Inferior parietal cortex (tissue), 1 donor: Measurements from ENCODE around the gene RHBG.

ENCODE experiments used
- DNase-seq: peaks from one replicate; pipeline ENCODE4 v3.0.0-alpha.2; 2016; ENCODE audit errors: extremely low spot score

RHBG gene

GRCh38 chr1:156424806-156425432, 55.9 kb downstream of the RHBG start:
- DNase-seq, result no peak

GRCh38 chr1:156425943-156426342, 56.9 kb downstream of the RHBG start:
- no peak for DNase-seq

DNA sequence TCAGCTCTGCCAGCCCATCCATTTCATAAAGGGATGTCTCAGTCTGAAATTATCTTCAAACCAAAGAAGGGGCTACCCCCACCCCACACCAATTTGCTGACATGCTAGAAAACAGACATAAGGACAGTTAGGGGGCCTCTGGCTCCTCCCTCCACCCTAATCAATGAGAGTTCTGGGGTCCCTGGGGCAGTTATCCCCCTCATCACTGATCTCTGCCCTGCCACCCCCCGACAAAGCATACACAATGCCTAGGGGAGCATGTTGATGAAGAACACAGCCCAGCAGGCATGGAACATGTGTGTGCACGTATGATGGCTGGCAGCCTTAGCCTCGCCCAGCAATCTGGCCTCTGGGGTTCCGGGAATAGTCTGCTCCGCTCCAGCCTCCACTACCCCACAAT, 58.9 kb downstream of the RHBG start:
- DNase-seq, result no peak

DNA sequence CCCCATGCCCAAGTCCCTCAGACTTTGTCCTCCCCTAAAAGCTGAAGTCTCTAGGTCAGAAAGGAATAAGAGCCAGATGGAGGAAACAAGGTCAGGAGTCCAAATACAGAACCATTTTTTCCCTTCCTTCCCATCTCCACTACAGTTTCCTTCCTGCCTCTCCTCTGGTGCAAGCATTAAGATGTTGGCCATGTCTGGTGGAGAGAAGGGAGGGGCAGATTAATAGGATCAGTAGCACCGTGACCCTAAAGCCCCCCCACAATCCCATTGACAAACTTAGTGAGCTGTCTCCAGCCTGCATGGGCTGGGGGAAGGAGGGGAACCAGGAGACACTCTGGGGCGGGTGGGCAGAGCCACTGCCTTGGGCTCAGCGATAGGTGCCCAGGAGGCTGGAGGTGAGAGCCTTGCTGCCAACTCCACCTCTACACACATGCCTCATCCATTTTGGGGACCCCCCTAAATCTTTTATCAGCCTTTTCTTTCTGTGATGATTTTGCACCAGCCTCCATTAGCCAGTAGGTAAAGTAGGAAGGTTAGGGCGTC, 59.8 kb downstream of the RHBG start:
- no peak for DNase-seq

- DNase-seq, result no peak
Measured at GRCh38 chr1:156429313-156430060, 60.5 kb downstream of the RHBG start.

GRCh38 chr1:156430303-156430702, 61.3 kb downstream of the RHBG start:
- DNase-seq, result no peak

DNA sequence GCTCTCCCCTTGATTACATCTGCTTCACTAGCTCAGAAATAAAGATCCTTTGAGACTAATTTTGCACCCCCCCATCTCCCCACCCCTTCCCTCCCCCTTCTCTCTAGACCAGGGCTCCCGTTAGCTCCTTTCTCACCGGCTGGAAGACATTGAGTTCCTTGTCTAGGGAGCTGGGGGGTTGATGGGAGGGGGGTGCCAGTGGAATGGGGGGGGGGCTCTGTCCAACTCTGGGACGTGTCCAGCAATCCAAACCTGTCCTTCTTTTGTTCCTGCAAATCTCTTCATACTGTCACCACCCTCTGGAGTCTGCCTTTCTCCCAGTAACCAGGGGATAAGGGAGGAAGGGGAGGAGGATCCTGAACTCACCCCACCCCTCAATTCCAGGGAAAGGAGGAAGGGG, 61.9 kb downstream of the RHBG start:
- DNase-seq, result no peak

GRCh38 chr1:156431366-156431765, 62.4 kb downstream of the RHBG start:
- DNase-seq, result no peak

DNA sequence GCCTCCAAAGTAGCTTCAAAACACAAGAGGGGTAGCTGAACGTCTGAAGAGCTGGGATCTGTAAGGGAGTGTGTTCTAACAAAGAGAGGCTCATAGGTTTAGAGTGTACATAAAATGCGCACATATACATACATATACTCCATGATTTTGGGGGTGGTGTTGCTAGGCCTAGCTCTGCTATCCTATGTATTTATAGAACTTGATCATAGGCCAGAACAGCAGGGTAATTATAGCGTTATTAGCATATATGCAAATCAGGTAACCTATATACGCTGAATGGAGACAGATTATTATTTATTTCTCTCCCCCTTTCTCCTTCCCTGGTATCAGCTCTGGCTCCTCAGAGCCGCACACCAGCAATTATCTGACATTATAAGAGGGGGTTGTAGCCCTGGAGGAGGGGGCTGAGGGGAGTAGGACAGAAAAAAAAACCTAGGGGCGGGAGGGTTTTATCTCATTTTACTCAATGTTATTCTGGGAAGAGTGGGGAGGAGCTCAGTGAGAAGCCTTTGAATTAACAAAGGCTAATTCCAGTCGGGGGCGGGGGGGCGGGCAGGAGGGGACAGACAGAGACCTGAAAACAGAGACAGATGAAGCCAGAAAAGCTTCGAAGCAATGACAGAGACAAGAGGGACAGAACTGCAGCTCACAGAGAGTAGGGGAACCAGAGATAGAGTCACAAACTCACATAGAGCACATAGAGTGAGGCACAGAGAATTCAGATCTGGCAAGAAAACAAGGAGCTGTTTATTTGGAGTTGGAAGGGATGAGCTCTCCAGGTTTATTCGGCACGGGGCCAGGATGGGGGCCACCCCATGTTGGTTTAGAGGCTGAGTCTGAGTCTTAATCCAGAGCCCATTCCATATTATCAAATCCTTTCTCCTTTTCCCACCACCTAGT, 63.0 kb downstream of the RHBG start:
- DNase-seq, result no peak

- DNase-seq, result no peak
Measured at GRCh38 chr1:156432669-156433018, 63.6 kb downstream of the RHBG start.

GRCh38 chr1:156433032-156433431, 64.0 kb downstream of the RHBG start:
- peak; percentile 18 for DNase-seq

DNA sequence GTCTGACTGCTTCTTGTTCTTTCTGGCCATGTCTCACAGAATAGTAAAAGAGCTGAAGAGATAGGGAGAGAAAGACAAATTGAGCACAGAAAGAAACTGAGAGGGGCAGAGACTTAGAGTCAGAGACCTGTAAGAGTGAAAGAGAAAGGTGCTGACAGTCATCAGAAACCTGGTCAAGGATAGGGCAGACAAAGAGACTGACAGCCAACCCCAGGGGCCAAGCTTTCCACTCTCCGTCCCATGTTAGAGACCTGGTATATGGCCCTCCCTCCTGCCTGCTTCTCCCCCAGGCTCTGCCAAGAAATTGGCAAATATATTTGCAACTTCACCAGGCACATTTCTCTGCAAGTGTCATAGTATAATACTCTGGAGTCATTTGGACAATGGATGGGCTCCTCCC, 64.6 kb downstream of the RHBG start:
- no peak for DNase-seq
